HG02981 (cell line): Measurements from ENCODE around the gene STAMBPL1.
"Not testable (repeated sequence)": the region's sequence is repeated elsewhere in the genome, so short reads cannot be mapped to it uniquely, and the experiment has no call there.

ENCODE experiments used
- ATAC-seq: cut with Tn5 transposase; IDR thresholded peaks from one replicate; pipeline ENCODE4 v1.9.1; 2021; ENCODE audit warnings: mild to moderate bottlenecking, moderate library complexity; ENCODE audit not compliant: unreplicated experiment

The STAMBPL1 gene

GRCh38 chr10:88854684-88855083 is 25.4 kb upstream of the STAMBPL1 start:
- ATAC-seq = no peak

DNA sequence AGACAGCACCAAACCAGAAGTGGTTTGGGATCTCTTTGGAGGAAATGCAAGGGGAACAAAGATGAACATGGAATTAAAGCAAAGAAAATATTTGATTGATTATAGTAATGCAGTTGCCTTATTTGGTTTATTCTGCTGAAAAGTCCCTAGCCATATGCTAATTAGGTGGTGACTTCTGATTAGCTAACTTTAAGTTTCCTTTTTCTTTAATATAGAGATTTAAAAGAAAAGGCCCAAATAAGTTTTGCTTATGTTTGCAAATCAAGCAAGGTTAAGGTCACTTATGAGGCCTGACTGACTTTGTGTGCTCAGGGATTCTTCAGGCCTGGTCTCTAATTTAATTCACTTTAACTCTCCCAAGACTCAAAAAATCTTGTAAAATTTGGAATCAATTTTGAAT is 22.2 kb upstream of the STAMBPL1 start:
- no peak for ATAC-seq

GRCh38 chr10:88858491-88858890 is 21.6 kb upstream of the STAMBPL1 start:
- no peak for ATAC-seq

DNA sequence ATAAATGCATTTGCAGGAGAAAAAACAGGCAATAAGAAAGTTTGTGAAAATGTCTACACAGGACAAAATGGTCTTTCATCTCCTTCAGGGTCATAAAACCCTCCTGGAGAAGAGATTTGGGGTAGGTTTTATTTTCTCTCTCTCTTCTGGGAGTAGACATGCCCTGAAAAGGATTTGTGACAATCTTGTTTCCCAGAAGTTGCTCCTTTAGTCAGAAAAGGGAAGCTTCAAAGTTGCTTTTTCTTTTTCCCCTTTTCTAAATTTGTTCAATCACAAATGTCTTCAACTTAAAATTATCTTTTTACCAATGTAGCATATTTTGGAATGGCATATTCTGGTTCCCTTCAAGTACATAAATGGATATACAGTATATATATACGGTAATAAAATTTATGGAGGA is 19.0 kb upstream of the STAMBPL1 start:
- no peak for ATAC-seq

DNA sequence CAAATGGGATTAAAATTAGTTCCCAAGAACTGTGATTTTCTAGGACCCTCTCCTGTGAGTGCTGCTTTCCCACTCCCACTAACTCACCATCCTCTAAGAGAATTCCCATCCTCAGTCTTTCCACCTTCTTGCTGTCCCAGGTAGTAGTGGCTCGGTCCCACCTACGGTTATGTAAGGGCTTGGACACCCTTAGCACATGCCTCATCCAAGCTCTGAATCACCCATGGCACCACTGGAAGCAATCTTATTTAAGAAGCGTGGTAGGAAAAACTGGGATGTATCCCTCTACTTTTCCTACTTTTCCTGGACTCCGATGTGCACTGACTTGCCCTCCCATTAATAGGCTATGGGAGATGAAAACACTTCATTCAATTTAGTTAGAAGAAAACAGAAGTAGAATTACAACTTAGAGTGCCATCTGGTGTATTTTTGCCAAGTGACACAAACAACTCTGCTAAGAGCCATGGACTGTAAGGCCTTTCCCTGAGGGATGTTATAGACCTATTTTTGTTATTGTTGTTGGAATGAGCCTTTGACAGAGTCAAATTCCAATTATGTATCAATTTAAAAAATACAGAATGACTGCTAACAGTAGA is 14.7 kb upstream of the STAMBPL1 start:
- no peak for ATAC-seq

DNA sequence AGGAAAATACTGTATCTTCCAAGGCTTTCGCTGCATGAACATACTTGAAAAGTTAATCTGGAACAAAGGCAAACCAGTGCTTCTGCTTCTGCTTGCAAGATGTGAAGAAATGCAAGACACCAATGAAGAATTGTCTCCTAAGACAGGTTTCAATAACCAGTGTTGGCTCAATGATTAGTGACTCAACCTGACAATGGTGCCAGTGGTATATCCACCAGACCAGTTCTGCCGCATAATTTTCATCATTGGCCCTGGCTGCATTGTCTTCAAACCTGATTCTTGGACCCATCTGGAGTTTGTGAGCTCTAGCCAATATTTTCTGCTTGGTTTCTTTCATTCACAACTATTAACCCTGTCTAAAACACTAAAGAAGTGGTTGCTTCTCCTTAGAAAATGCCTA is 13.6 kb upstream of the STAMBPL1 start:
- ATAC-seq = no peak

DNA sequence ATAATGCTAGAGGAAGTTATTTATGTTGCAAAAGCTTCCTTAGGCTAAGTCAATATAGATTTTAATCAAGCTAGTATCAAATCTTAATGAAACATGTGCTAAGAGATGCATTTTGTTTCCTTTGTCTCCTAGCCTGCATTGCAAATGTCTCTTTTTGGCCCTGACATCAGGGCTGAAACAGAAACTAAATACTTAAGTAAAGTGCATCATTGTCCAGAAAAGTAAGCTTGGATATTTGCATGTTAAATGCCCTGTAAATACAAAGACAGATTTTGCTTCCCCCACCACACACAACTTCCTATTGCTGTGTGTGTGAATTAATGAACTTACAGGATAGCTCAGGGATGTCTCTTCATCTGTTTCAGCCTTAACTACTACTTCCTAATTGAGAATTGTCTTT is 10.0 kb upstream of the STAMBPL1 start:
- no peak for ATAC-seq

DNA sequence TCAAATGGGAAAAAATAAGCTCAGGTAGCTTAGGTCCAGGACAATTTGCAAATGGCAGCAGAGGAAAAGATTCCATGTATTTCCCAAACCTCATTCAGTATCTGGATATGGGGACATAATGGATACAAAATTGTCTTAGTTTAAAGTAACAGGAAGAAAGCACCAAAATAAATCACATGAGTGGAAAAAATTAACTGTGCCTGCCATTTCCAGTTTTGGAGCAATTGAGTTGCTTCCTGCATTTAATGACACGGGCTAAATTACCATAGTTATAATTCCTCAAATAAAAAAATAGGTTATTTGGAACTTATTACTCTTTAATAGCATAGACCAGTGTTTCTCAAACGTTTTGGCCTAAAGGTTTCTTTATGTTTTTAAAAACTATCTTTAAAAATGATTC is 6.3 kb upstream of the STAMBPL1 start:
- ATAC-seq = no peak

GRCh38 chr10:88874281-88874680 is 5.8 kb upstream of the STAMBPL1 start:
- no peak for ATAC-seq

DNA sequence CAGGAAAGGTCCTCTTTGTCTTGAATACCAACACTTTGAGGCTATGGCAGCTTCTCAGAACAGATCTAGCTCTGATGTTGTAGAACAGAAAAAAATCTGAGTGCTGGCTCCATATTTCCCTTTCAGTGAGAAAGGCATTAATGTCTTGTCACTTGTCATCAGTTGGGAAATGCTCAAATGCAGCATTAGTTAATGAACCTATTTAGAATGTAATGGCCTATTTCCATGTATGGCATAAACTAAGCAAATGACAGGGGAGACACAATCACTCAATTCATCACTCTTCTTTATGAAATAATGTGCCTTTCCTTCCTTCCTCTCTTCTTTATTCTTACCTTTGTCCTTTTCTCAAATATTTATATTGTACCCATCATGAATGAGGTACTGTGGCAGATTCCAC is 5.0 kb upstream of the STAMBPL1 start:
- ATAC-seq = no peak

DNA sequence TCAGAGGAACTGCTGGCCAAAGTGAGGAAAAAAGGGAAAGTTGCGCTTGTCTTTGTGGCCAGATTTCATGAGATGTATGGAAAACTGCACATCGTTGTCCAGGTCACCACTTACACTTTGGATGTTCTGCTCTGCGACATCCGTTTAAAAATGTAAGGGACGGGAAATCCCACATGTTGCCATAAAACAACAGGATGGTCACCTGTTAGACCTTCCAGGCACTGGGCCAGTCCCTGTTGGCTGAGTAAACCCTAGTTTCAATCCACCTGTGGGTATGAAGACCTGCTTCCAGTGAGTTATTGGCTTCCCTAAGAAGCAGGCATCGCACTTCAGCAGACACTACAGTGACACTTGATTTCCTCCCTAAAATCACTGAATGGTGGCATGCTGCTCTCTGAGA is 2.7 kb upstream of the STAMBPL1 start:
- ATAC-seq = no peak

DNA sequence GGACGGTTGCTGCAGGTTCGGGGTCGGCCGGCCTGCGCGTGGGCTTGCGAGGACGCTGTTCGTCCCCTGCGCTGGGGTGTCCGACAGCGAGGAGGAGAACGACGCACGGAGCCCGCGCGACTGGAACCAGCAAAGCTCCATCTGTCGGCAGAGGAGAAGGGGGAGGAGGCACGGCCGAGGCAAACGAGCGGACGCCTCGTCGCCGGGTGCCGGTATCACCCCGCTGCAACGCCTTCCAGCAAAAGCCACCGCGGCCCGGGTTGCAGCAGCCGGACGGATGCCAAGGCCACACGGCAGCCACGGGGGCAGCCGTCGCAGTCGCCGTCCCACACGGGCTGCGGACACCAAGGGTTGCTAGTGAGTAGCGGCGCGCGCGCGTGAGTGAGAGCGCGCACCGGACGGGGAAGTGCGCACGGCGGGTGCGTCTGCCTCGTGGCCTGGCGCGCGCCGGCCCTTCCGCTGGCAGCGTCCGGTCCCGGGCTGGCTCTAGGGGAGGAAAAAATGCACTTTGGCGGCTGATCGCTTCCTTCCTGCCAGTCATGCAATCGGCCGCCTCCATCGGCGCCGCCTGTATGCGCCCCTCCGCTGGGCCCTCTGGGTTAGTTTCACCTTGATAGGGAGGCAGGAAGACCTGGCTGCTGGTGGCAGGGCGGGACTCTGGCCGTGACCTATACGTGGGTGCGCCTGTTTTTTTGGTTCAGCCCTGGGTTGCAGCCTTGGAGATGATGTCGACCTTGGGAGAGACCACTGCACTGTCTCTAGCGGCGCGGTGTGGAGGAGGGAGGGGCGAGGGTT is 434 bp downstream of the STAMBPL1 start:
- peak; percentile 72 for ATAC-seq

- ATAC-seq = no peak
Observed at GRCh38 chr10:88881320-88881719, 1.3 kb downstream of the STAMBPL1 start.

DNA sequence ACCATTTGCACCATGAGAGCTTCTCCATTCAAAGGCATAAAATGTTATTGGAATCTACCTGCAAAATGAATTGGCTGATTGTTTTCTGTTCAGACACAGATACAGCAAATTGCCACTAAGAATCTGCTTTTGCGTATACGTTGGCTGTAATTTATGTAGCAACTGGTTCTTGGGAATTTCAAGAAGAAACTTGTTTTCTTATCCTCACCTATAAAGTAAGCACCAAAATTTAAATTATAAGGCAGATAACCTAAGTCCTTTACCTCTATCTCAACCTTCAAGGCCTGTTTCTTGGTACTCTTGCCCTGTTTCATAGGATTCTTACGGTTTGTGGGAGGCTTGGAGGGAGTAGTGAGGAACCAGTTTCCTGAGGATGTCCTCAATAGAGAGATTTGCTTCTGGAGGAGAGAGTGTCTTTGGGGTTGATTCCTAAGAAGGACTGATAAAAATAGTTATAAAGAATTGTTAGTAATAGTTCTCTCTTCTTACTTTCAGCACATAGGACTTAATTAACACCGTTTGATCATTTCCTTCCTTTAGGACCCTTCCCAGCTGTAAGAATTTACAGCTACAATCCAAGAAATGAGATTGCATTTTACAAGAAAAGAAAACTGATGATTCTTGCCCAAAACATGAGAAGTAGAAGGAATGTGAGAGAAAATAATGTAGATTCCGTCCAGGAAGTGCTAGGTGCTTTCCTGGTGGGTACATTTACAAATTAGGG is 2.0 kb downstream of the STAMBPL1 start:
- ATAC-seq = no peak

DNA sequence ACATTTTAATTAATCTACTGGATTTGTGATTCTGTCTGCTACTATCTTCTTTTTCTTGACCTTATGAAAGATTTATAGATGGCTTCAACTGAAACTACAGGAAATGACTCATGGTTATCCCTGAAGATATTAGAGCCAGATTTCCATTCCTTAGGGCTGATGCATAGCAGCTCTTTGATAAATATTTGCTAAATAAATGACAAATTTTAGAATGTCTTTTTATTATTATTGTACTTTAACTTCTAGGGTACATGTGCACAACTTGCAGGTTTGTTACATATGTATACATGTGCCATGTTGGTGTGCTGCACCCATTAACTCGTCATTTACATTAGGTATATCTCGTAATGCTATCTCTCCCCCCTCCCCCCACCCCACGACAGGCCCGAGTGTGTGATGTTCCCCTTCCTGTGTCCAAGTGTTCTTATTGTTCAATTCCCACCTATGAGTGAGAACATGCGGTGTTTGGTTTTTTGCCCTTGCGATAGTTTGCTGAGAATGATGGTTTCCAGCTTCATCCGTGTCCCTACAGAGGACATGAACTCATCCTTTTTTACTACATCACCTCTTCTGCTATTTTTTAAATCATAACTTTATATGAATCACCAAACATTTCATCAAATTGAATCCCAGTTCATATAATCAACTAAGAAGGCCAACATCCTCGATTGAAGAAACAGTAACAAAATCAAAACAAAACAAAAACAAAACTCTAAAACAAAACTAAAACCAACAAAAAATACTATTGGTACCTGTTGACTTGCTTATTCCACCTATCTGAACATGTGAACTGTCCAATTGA is 2.8 kb downstream of the STAMBPL1 start:
- ATAC-seq = not testable (repeated sequence)

DNA sequence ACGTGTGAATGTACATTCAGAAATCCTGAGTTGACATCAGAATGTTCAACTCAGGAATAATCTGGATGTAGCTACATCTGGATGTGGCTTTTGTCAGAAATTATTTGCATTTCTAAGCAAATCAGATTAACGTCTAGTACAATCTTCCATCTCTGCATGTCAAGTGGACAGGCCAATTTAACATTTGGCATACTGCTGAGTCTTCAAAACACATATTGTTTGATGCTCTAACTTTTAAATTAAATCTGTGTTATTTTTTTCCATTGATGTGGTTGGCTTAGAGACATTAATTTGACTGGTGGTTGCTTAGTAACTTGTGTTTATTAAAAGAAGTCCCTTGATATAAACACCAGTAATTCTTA is 3.4 kb downstream of the STAMBPL1 start:
- no peak for ATAC-seq

GRCh38 chr10:88886557-88886956 is 6.5 kb downstream of the STAMBPL1 start:
- peak; percentile 56 for ATAC-seq

- ATAC-seq = no peak
Observed at GRCh38 chr10:88888810-88889445, 8.9 kb downstream of the STAMBPL1 start.

- peak; percentile 57 for ATAC-seq
Observed at GRCh38 chr10:88889559-88890337, 9.7 kb downstream of the STAMBPL1 start.
